Urinary bladder (tissue), 4 donors: Measurements from ENCODE around the gene AKT1S1. TPM values are rescaled to one million over a fixed set of nuclear protein-coding genes. Genes with fewer than 3 reads are reported as not detected.

Experiments
- DNase-seq: peaks from one replicate; pipeline ENCODE4 v3.0.0-alpha.2; 2015; ENCODE audit errors: extremely low spot score
- H3K27ac ChIP-seq: one replicate; pipeline ENCODE4 v1.5.1; 2013; ENCODE audit warnings: low read depth, mild to moderate bottlenecking, moderate library complexity
- H3K36me3 ChIP-seq: one replicate; pipeline ENCODE4 v1.6.1; 2013; ENCODE audit warnings: mild to moderate bottlenecking, moderate library complexity; ENCODE audit not compliant: insufficient read depth
- H3K4me1 ChIP-seq: one replicate; pipeline ENCODE4 v1.6.1; 2013; ENCODE audit warnings: mild to moderate bottlenecking, moderate library complexity; ENCODE audit not compliant: insufficient read depth
- H3K4me3 ChIP-seq: one replicate; pipeline ENCODE4 v1.5.1; 2013; ENCODE audit warnings: low read depth, low read length
- WGBS: extraction: QIAGEN DNeasy Blood & Tissue Kit; methylation state at CpG from one replicate; pipeline ENCODE4 v1.1.7; 2013; 5-methylcytosine and 5-hydroxymethylcytosine counted together
- polyA plus RNA-seq: library from polyadenylated mRNA; stranded (reverse); fragments of 200-250 nt; gene quantifications from one replicate; pipeline ENCODE4 v1.2.3, GENCODE V29; 2013
- total RNA-seq: library from RNA; depleted of rRNA; stranded (reverse); fragments of >200 nt; gene quantifications from one replicate; pipeline ENCODE4 v1.2.3, GENCODE V29; 2014
- donor health status: healthy with polysubstance abuse.
- donor health status: healthy.

Gene AKT1S1
- total and polyA plus RNA-seq, 2 donors = 4.7 to 55.0 TPM

DNA sequence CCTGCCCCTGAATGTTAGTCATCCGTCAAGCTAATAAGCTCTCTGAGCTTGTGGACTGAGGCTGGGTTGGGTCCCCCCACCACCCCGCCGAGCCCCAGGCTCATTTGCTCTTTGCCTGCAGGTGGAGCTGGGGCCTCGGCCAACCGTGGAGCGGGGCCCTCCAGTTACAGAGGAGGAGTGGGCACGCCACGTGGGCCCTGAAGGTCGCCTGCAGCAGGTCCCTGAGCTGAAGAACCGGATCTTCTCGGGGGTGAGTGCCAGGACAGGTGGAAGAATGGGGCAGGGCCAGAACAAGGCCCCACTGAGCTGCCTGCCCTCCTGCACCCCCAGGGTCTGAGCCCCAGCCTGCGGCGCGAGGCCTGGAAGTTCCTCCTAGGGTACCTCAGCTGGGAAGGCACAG is 5.5 kb upstream of the AKT1S1 start:
- 97% methylated on average over 14 of the region's 14 CpGs for WGBS
- H3K27ac ChIP-seq = no peak overlapping the region
- H3K36me3 ChIP-seq = peaks cover 16% of the 10 kb centered on the region
- no peak overlapping the region for H3K4me3 ChIP-seq
- no peaks in the 10 kb centered on the region for H3K4me1 ChIP-seq
- DNase-seq = no peak

DNA sequence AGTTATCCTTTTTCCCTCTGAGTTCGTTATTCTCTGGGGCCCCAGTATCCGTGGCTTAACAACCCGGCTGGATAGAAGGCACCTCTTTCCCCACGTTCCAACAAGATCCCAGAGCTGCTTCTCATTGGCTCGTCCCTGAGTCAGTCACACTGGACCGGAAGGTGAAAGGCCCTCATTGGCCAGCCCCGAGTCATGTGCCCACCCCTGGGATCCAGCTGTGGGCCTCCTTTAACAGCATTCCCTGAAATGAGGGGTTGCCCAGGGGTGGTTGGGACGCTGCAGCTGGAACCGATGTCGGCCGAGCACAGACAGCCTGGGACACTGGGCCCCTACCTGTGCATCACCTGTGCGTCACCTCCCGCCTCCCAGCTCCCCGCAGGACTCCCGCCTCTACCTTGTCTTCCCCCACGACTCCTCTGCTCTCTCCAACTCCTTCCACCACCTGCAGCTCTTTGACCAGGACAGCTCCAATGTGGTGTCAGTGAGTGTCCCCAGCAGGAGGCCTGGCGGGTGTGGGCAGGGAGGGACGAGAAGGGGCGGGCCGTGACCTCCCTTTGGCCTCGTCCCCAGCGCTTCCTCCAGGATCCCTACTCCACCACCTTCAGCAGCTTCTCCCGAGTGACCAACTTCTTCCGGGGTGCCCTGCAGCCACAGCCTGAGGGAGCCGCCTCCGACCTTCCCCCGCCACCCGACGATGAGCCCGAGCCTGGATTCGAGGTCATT is 4.7 kb upstream of the AKT1S1 start:
- Histone ChIP-seq H3K36me3 (peaks cover 16% of the 10 kb centered on the region), H3K4me3 (no peak overlapping the region), H3K27ac (no peak overlapping the region), H3K4me1 (no peaks in the 10 kb centered on the region)
- 93% methylated on average over 31 of the region's 31 CpGs for WGBS
- no peak for DNase-seq

DNA sequence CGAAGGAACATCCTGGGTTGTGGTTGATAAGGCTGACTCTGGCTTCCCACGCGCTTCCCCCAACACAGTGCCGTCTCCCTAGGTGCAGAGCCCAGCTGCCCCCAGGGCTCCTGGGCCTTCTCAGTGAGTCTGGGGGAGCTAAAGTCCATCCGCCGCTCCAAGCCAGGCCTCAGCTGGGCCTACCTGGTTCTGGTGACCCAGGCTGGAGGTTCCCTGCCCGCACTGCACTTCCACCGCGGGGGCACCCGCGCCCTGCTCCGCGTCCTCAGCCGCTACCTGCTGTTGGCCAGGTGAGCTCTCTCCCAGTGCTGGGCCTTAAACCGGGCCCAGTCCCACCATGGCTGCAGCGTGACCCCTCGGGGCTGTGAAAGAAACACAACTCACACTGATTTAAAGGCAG is 4.0 kb upstream of the AKT1S1 start:
- Histone ChIP-seq H3K36me3 (peaks cover 16% of the 10 kb centered on the region), H3K27ac (no peak overlapping the region), H3K4me3 (no peak overlapping the region), H3K4me1 (no peaks in the 10 kb centered on the region)
- WGBS = 96% methylated on average over 17 of the region's 17 CpGs
- no peak for DNase-seq

DNA sequence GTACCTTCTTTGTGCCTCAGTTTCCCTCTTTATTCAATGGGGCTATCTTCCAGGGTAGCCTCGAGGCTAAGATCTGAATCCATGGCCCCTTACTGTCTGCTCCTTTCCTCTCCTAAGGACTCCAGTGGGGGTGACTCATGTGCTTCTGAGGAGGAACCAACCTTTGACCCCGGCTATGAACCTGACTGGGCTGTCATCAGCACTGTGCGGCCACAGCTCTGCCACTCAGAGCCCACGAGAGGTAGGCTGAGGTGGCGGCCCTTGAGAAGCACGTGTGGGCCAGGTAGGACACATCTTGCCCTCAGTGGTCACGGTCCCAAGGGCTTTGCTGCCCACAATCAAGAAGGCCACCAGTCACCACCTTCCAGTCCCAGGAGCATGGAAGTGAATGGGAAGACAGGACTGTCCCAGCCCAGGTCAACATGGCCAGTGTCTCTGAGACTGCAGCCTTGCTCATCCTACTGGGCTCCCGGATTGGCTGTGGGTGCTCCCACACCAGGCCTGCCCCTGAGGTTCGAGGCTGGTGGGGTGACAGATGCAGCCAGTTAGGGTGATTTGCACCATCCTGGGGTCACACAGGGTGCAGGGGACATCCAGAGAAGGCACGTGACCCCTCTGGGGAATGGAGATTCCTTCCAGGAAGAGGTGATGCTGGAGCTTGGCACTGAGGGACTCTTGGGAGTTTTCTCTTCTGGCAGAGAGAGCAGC is 3.2 kb upstream of the AKT1S1 start:
- peaks cover 16% of the 10 kb centered on the region for H3K36me3 ChIP-seq
- H3K4me3 ChIP-seq = no peak overlapping the region
- DNase-seq = no peak
- H3K27ac ChIP-seq = no peak overlapping the region
- H3K4me1 ChIP-seq = no peaks in the 10 kb centered on the region
- 93% methylated on average over 10 of the region's 10 CpGs for WGBS

DNA sequence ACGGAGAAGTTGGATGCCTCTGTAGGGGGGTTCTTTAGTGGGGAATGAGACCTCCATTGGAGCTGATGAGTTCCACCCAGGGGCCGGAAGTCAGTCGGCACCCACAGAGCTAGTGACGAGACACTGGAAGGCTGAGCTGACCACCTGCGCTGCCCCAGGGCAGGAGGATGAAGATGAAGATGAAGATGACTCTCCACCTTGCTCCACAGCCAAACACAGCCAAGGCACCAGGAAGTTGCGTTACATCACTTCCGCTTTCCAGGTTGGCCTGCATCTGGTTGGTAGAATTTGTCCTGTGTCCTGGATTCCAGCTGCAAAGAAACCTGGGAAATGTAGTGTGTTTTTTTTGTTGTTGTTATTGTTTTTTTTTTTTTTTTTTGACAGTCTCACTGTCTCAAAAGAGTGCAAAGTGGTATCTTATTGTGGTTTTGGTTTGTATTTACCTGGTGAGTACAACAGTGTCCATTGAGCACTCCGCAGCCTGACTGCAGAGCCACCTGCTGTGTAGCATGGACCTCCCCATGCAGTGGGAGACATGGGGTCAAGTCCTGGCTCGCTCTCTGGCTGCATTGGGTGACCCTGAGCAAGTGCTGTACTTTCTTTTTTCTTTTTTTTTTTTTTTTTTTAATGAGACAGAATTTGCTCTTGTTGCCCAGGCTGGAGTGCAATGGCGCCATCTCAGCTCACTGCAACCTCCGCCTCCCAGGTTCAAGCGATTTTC is 2.2 kb upstream of the AKT1S1 start:
- Histone ChIP-seq H3K4me3 (no peak overlapping the region), H3K4me1 (no peaks in the 10 kb centered on the region), H3K27ac (no peak overlapping the region), H3K36me3 (peaks cover 14% of the 10 kb centered on the region)
- 95% methylated on average over 12 of the region's 12 CpGs for WGBS
- no peak for DNase-seq

DNA sequence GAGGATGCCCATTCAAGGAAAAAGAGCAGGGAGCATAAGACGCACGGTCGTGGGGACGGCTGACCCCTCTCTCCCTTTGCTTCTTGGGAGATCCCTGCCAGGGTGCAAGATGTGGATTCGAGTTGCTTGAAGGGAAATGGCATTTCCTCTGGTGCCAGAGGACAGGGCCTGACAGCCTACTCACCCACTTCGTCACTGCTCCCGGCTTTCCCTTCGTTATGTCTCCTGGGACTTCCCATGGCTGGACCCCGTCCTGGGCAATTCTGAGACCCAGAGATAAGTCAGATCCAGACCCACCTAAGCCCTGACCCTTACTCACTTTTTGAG is 1.6 kb upstream of the AKT1S1 start:
- Histone ChIP-seq H3K27ac (no peak overlapping the region), H3K4me1 (no peaks in the 10 kb centered on the region), H3K36me3 (peaks cover 7% of the 10 kb centered on the region), H3K4me3 (no peak overlapping the region)
- DNase-seq = no peak
- WGBS = 84% methylated on average over 9 of the region's 9 CpGs

DNA sequence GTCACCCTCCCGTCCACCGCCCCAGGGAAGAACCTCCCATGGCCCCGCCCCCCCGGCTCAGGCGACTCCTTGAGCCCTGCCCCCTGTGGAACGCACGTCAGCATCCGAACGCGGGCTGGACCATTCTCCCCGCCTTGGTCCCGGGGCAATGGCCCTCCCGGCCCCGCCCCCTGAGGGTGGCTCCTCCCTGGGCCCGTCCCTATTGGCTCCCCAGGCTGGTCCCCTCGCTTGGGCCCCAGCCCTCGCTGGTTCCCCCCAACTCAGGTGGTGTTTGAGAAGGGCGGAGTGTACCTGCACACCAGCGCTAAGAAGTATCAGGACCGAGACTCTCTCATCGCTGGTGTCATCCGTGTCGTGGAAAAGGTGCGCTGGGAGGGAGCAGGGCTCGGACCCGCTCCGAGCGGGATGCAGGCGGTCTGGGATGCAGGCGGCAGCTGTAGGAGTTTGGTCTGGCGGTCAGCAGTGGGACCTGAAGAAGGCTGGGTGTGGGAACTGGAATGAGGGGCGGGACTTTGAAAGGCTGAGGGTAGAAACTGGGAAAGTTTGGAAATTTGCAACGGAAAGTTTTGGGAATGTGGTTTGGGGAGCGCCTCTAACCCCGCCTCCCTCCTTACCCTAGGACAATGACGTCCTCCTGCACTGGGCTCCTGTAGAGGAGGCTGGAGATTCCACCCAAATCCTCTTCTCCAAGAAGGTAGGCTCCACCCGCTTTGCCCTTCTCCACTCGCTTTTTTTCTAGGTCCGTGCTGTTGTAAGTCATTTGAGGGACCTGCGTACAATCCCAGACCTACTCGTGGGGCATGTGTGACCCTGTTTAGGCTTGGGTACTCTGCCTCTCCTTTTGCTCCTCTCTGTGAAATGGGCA is 956 bp upstream of the AKT1S1 start:
- peak overlapping the region; percentile 41 for H3K4me3 ChIP-seq
- DNase-seq = peak; percentile 94
- peaks cover 7% of the 10 kb centered on the region for H3K36me3 ChIP-seq
- WGBS = 7% methylated on average over 41 of the region's 41 CpGs
- peak overlapping the region; percentile 94 for H3K27ac ChIP-seq
- H3K4me1 ChIP-seq = no peaks in the 10 kb centered on the region

DNA sequence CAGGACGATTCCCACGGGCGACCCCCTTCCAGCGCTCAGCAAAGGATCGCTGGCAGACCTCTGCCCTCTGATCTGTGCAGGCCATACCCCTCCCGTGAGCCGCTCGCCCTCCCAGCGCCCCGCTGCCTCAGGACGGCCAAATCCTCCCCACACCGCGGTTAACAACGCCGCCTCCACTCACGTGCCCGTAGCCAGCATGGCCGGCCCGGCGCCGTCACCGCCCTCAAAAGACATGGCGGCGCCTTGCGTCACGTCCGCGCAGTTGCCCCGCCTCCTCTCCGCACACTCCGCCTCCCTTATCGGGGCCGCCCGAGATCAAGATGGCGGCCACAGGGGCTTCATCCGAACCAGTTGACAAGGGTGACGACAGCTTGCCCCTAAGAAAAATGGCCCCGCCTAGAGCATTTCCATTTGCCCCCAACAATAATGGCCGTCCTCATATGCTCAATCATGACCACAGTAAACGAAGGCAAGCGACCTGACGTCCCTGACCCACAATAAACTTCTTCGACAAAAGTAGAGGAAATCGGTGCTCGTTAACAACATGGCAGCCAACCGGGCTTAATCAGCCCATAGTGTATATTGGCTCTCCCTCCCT is 634 bp downstream of the AKT1S1 start:
- H3K4me3 ChIP-seq = peak overlapping the region; percentile 59
- peak; percentile 99 for DNase-seq
- no peaks in the 10 kb centered on the region for H3K4me1 ChIP-seq
- H3K36me3 ChIP-seq = peaks cover 3% of the 10 kb centered on the region
- WGBS = under 1% methylated on average over 46 of the region's 46 CpGs
- peak overlapping the region; percentile 94 for H3K27ac ChIP-seq

DNA sequence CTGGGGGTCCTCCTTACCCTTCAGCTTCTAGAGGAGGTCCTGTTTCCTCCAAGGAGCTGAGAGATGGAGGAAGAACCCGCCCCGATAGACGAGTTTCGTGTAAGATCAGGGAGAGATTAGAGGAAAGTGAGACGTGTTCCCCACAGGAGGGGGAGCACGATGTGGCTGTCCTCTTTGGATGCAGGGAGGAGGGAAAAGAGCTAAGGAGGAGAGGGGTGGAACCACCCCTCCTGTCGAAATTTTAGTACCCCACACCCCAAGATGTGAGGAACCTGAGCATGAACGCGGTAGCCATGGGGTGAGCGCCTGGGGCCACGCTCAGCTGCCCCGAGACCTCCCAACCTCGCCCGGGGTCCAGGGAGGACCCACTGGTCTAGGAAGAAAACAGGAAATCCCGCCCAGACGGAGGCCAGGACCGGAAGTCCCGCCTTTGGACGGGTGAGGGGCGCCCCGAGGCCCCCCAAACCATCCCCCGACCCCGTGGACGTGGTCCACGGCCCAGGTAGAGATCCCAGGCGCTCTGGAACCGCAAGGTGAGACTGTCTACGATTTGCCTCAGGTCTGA is 1.2 kb downstream of the AKT1S1 start:
- Histone ChIP-seq H3K27ac (peak overlapping the region; percentile 76), H3K4me3 (peak overlapping the region; percentile 59), H3K4me1 (no peaks in the 10 kb centered on the region), H3K36me3 (no peaks in the 10 kb centered on the region)
- WGBS = under 1% methylated on average over 28 of the region's 28 CpGs
- DNase-seq = no peak

DNA sequence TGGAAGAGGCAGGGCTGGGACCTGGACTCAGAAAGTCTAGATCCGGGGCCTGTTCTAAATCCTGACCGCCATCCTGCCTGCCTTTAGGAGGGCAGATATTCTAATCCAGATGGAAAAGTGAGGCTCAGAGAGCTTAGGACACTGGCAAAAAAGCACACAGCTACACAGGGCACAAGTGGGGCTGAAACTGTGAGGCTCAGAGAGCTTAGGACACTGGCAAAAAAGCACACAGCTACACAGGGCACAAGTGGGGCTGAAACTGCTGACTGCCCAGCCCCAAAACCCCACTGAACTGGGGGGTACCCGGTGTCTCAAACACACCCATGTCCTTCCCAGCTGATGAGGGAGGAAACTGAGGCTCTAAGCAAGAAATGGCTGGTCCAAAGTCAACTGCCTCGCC is 2.0 kb downstream of the AKT1S1 start:
- H3K36me3 ChIP-seq = no peaks in the 10 kb centered on the region
- H3K4me1 ChIP-seq = no peaks in the 10 kb centered on the region
- 88% methylated on average over 4 of the region's 4 CpGs for WGBS
- H3K4me3 ChIP-seq = no peak overlapping the region
- H3K27ac ChIP-seq = no peak overlapping the region
- DNase-seq = no peak

DNA sequence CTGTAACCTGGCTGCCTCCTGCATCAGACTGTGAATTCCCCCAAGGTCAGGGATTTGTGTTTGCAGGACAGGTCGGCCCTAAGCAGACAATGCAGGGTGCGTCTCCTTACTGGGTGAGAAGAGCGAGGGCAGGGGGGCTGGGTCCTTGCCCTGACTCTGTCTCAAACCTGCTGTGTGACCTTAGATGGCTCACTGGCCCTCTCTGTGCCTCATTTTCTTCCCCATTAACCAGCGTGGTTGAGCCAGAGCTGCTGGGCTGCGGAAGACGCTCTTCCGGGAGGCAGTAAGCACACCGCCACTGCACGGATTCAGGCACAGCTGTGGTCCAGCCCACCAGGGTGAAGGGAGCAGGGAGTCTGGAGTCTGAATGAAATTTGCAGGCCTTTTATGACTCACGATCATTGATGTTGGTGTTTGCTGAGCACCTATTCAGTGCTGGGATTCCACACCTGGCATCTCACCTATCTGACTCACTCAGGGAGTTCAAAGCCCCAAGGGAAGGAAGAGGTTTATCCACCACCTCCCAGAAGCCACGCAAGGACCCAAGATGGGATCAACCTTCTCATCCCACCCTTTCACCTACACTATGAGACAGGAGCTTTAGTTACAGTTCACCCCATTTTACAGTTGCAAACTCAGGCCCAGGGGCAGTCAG is 2.5 kb downstream of the AKT1S1 start:
- H3K27ac ChIP-seq = no peak overlapping the region
- DNase-seq = no peak
- H3K4me3 ChIP-seq = no peak overlapping the region
- no peaks in the 10 kb centered on the region for H3K36me3 ChIP-seq
- H3K4me1 ChIP-seq = no peaks in the 10 kb centered on the region
- 94% methylated on average over 11 of the region's 11 CpGs for WGBS

DNA sequence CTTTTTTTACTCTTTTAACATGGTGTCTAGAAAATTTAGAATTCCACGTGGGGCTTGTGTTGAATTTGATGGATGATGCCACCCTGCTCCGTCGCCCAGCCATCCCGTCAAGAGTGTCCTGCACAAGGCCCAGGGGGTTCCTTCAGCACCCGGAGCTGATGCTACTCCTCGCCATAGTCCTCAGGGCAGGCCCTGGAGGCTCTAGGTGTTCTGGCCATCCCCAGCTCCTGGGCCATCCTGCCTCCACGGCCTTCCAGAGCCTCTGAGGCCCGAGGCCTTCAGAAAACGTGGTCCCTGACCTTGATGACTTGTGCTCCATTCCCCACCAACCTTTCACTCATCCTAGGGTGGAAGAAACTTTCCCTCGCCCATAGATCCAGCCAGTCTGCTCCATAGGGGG is 3.3 kb downstream of the AKT1S1 start:
- DNase-seq = no peak
- no peaks in the 10 kb centered on the region for H3K36me3 ChIP-seq
- no peak overlapping the region for H3K4me3 ChIP-seq
- 90% methylated on average over 10 of the region's 10 CpGs for WGBS
- H3K4me1 ChIP-seq = no peaks in the 10 kb centered on the region
- no peak overlapping the region for H3K27ac ChIP-seq
